HepG2 (cell line): Measurements from ENCODE around the gene FNDC3B.
A peak's percentile ranks its signal among the peaks of the same experiment; 100 is the strongest.

ENCODE experiments used
- CTCF ChIP-seq: sonication (generic); formaldehyde crosslinking; IDR thresholded peaks from 2 replicates; pipeline ENCODE4 v1.5.0; 2020; ENCODE audit warnings: mild to moderate bottlenecking, missing genetic modification reagents, moderate library complexity
- ELF4 ChIP-seq: sonication (generic); formaldehyde crosslinking; IDR thresholded peaks from 2 replicates; pipeline ENCODE4 v1.5.0; 2020; ENCODE audit warnings: missing genetic modification reagents, mild to moderate bottlenecking, moderate library complexity, borderline replicate concordance
- FOXM1 ChIP-seq: sonication (generic); formaldehyde crosslinking; IDR thresholded peaks from 2 replicates; pipeline ENCODE4 v1.5.0; 2020; ENCODE audit warnings: missing genetic modification reagents
- GATAD2A ChIP-seq: IDR thresholded peaks from 2 replicates; pipeline ENCODE4 v1.6.1; 2016
- MEIS1 ChIP-seq: sonication (generic); formaldehyde crosslinking; IDR thresholded peaks from 2 replicates; pipeline ENCODE4 v1.9.0; 2021; ENCODE audit warnings: mild to moderate bottlenecking, missing genetic modification reagents, moderate library complexity, borderline replicate concordance
- PAX8 ChIP-seq: sonication (generic); formaldehyde crosslinking; IDR thresholded peaks from 2 replicates; pipeline ENCODE4 v1.8.0; 2022; ENCODE audit warnings: mild to moderate bottlenecking, missing genetic modification reagents, borderline replicate concordance
- PAXIP1 ChIP-seq: sonication (generic); formaldehyde crosslinking; conservative IDR thresholded peaks from 2 replicates; pipeline ENCODE4 v1.4.0; 2020; ENCODE audit warnings: mild to moderate bottlenecking, missing genetic modification reagents, moderate library complexity
- POLR2AphosphoS2 ChIP-seq: IDR thresholded peaks from 2 replicates; pipeline ENCODE4 v1.6.1; 2011; ENCODE audit warnings: low read depth, low read length, improper control_type of control experiment
- SNRNP70 ChIP-seq: fragments of 200-400 bp; formaldehyde crosslinking; IDR thresholded peaks from 2 replicates; pipeline ENCODE4 v1.6.1; 2017; ENCODE audit warnings: mild to moderate bottlenecking, low read depth, low read length, moderate library complexity
- TCF12 ChIP-seq, 2 experiments: fragments of 450-650 bp in 1 of 2; sonication (generic) in 1 of 2; formaldehyde crosslinking in 1 of 2; IDR thresholded peaks; 2 replicates each; pipeline versions ENCODE4 v1.6.1 to v1.8.0; 2017 to 2022; ENCODE audit warnings: antibody characterized with exemption in 1 of 2, mild to moderate bottlenecking in 1 of 2, missing genetic modification reagents in 1 of 2, moderate library complexity in 1 of 2
- THYN1 ChIP-seq: sonication (generic); formaldehyde crosslinking; IDR thresholded peaks from 2 replicates; pipeline ENCODE4 v1.8.1; 2023; ENCODE audit warnings: low read depth, mild to moderate bottlenecking, moderate library complexity, missing genetic modification reagents, borderline replicate concordance
- ZKSCAN8 ChIP-seq: IDR thresholded peaks from 2 replicates; pipeline ENCODE4 v1.6.1; 2016; ENCODE audit warnings: borderline replicate concordance, missing genetic modification reagents, missing compliant biosample characterization
- ZNF672 ChIP-seq: sonication (generic); formaldehyde crosslinking; IDR thresholded peaks from 2 replicates; pipeline ENCODE4 v1.8.1; 2022; ENCODE audit warnings: missing genetic modification reagents

- TF ChIP-seq PAX8 (CRISPR knock-in tag) (no peak), ELF4 (CRISPR knock-in tag) (no peak), PAXIP1 (no peak), ZKSCAN8 (no peak), MEIS1 (no peak), ZNF672 (CRISPR knock-in tag) (no peak), SNRNP70 (no peak), FOXM1 (no peak), GATAD2A (peak; percentile 27; the same call in 1 of the 2 replicates), TCF12 (IDR thresholded peaks at IDR 0.05) (no peak), TCF12 (CRISPR knock-in tag; IDR thresholded peaks at IDR 0.05) (no peak), CTCF (no peak), THYN1 (no peak), POLR2AphosphoS2 (no peak)
Measured at GRCh38 chr3:172082269-172082668, 42.9 kb downstream of the FNDC3B start.
